GM21717 (cell line): ENCODE measurements around the gene OXLD1.
"Not testable (repeated sequence)": the region's sequence is repeated elsewhere in the genome, so short reads cannot be mapped to it uniquely, and the experiment has no call there.

ENCODE experiments used
- ATAC-seq: cut with Tn5 transposase; IDR thresholded peaks from one replicate; pipeline ENCODE4 v1.9.1; 2021; ENCODE audit warnings: mild to moderate bottlenecking, moderate library complexity; ENCODE audit not compliant: unreplicated experiment

Gene OXLD1

GRCh38 chr17:81621494-81622130 is 44.8 kb downstream of the OXLD1 start:
- no peak for ATAC-seq

GRCh38 chr17:81618307-81618706 is 48.1 kb downstream of the OXLD1 start:
- not testable (repeated sequence) for ATAC-seq

GRCh38 chr17:81616877-81617276 is 49.5 kb downstream of the OXLD1 start:
- no peak for ATAC-seq

GRCh38 chr17:81615401-81615930 is 50.9 kb downstream of the OXLD1 start:
- ATAC-seq: no peak
